WTC11 (cell line): ENCODE results near the gene CES5A.

Source experiments
- CTCF ChIP-seq: fragments of 200-600 bp; IDR thresholded peaks from 2 replicates; pipeline ENCODE4 v1.8.0; 2022; ENCODE audit warnings: antibody characterized with exemption
- MYBL2 ChIP-seq: sonication (generic); formaldehyde crosslinking; IDR thresholded peaks from 2 replicates; pipeline ENCODE4 v1.8.1; 2023; ENCODE audit warnings: mild to moderate bottlenecking, moderate library complexity, missing genetic modification reagents
- SOX15 ChIP-seq: fragments of 250-450 bp; sonication (Bioruptor Pico); IDR thresholded peaks from 2 replicates; pipeline ENCODE4 v1.9.0; 2021; ENCODE audit warnings: mild to moderate bottlenecking
- ZNF425 ChIP-seq: fragments of 250-450 bp; sonication (Bioruptor Pico); conservative IDR thresholded peaks from 2 replicates; pipeline ENCODE4 v1.9.0; 2021; ENCODE audit warnings: mild to moderate bottlenecking

GRCh38 chr16:55828680-55829079 lies 46.5 kb downstream of the CES5A start:
- TF ChIP-seq CTCF, result no peak
- TF ChIP-seq SOX15 (CRISPR knock-in tag), result no peak
- TF ChIP-seq MYBL2, result no peak
- no peak for TF ChIP-seq ZNF425 (CRISPR knock-in tag)
